ENCODE data around the gene LIFR.
"Not testable (repeated sequence)": the region's sequence is repeated elsewhere in the genome, so short reads cannot be mapped to it uniquely, and the experiment has no call there.

Gene LIFR

GRCh38 chr5:38579105-38579504, 22.7 kb upstream of the LIFR start:
- DNase-seq, result no peak

- DNase-seq, result no peak
These were observed 20.7 kb upstream of the LIFR start for GRCh38 chr5:38576961-38577684.

GRCh38 chr5:38576442-38576841, 20.0 kb upstream of the LIFR start:
- no peak for DNase-seq

GRCh38 chr5:38575476-38575875, 19.0 kb upstream of the LIFR start:
- DNase-seq, result no peak

- no peak for DNase-seq
These were observed 17.6 kb upstream of the LIFR start for GRCh38 chr5:38574009-38574408.

GRCh38 chr5:38573521-38573920, 17.1 kb upstream of the LIFR start:
- no peak for DNase-seq

DNA sequence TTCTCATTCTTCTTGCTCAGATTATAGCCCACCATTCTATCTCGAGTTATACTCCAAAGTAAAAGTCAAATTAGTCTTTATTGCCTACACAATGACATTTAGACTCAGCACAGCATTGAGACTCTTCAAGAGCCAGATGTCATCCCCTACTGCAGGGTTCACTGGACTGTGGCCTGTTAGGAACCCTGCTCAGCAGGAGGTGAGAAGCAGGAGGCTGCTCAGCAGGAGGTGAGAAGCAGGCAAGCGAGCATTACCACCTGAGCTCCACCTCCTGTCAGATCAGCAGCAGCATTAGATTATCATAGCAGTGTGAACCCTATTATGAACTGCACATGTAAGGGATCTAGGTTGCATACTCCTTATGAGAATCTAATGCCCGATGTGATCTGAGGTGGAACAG, 12.7 kb upstream of the LIFR start:
- no peak for DNase-seq

- DNase-seq, result not testable (repeated sequence)
These were observed 10.9 kb upstream of the LIFR start for GRCh38 chr5:38567306-38567705.

GRCh38 chr5:38563624-38564023, 7.2 kb upstream of the LIFR start:
- no peak for DNase-seq

DNA sequence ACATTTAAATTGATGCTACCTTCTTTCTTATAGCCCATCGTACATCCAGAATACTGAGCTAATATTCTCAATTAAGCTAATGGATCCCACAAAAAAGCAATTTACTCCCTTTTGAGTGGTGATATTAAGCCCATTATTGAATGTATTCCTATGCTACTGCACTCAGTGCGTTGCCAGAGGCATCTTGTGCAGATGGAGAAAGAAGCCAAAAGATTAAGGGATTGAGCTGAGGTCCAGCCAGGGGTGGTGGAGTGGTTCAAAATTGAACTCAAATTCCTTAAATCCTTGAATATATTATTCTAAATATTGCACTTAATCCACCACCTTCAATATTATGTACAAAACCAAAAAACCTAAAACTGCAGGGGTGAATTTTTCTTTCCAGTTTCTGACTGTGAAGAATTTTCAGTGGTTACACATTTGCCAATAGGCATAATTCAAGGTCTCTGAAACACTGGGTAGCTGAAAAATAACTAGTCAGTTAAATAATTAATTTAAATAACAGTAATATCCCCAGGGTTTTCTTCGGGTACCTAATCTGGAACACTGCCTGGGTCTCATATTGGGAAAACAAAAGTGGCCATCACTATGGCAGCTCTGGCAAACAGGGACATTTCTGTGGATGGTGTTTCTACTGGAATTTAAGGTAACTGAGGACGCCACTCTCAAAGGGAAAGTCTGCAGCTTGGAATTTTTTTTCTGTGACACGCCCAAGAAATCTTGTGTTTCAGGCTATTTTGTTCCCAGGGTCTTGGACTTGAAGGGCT, 6.2 kb upstream of the LIFR start:
- DNase-seq, result no peak

- DNase-seq, result no peak
These were observed 3.0 kb upstream of the LIFR start for GRCh38 chr5:38559428-38559827.

- no peak for DNase-seq
These were observed 1.3 kb upstream of the LIFR start for GRCh38 chr5:38557792-38558191.

- DNase-seq, result no peak
These were observed 863 bp upstream of the LIFR start for GRCh38 chr5:38557308-38557710.

- DNase-seq, result no peak
These were observed 303 bp downstream of the LIFR start for GRCh38 chr5:38556088-38556598.

GRCh38 chr5:38555354-38556087, 925 bp downstream of the LIFR start:
- no peak for DNase-seq

DNA sequence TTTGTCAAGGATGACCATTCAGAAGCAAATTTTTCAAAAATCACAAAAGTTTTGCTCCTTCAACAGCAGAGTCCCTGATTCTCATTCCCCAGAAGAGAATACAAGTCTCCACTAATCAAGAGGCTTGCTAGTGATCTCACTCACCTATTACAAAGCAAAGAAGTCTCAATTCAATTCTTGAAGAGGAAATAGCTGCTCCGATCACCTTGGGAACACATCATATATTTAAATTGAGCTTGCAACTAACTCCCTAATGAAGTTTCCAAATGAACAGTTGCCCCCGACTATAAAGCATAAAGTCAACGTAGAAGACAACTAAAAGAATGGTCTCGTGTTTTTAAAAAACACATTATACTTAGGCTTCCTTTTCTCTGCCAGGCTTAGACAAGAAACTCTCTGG, 1.6 kb downstream of the LIFR start:
- DNase-seq, result no peak

DNA sequence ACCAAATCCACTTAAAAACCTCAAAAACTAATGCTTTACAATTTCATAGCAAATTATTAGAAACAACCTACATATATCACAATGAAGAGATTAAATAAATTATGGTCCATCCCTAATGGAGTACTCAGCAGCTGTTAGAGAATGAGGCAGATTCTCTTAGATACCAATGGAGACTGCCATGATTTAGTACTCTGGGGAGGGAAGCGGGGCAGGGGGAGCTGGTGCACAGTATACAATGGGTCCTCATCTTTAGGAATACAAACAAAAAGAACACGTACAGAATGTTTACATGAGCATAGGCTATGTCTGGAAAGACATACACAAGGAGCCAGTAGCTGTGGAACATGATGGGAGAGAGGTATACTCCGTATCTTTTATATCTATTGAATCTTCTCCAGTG, 2.0 kb downstream of the LIFR start:
- no peak for DNase-seq

GRCh38 chr5:38553001-38553521, 3.4 kb downstream of the LIFR start:
- no peak for DNase-seq

DNA sequence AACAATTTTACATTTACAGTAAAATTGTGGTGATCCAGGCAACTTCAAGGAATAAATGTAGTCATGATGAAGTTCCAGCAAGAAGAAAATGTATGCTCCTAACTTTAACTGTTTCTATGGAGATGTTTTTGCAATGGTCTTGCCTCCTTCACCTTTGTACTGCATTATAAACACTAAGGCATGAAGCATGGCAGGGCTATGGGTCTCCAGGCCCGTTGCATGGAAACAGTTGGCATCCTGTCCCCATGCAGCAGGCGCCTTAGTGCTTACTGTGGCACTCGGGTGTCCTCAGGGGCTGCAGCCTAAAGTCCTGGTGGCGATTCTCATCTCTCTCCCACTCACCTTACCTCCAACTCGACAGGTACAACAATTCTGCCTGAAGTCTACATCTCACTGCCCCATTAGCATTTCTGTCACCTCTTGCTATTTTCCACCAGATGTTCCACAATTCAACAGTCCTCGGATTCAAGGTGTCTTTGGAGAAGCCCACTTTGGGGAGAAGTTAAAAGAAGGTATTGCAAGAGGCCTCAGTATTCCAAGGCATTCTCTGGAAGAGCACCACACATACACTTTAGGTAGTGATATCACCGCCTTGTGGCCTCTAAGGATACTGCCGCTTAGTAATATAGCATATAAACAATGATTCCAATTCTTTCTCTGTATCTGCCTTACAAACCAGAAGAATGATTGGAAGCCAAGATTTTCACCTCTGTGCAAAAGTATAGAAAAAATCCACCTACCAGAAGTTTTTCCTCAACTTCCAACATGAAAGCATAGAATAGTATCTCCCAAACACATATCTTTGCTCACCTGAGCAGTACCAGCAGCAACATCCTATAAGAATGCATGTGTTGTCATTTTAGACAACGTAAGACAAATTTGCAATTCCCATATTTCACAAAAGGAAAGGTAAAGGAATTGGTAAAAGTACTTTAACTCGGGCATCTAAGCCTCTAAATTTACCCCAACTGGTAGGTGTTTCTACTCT, 5.1 kb downstream of the LIFR start:
- no peak for DNase-seq

GRCh38 chr5:38548064-38548759, 8.2 kb downstream of the LIFR start:
- no peak for DNase-seq

DNA sequence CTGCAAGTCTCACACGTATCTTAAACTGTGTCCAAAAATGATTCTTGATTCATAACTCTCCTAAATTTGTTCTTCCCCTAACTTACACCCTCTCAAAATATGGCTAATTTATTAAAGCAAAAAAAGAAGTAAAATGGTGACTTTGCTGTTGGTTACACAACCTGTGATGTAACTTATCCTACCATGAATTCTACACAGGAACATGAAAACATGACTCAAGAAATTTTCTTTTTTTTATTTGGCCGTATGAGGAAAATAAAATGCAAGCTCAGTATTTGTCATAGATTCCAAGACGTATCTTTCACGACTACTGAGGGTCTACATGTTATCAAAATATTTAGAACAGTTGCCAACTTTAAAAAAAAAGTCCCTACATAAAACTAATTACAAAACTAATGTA, 9.2 kb downstream of the LIFR start:
- DNase-seq, result no peak

Data from activated CD4-positive, alpha-beta T cell treated with anti-CD3 and anti-CD28 coated beads, Interleukin-2, amount 50 U/mL, for 16 hours (primary cell).